GM12878 (cell line): ENCODE results near the gene PTPRM. TPM values are rescaled to one million over a fixed set of nuclear protein-coding genes. Genes with fewer than 3 reads are reported as not detected.
A peak's percentile ranks its signal among the peaks of the same experiment; 100 is the strongest.

Experiments used
- ATAC-seq: fragments of 200-7000 bp; cut with Tn5 transposase; 3 replicates; pipeline ENCODE4 v1.9.1; 2020; ENCODE audit warnings: mild to moderate bottlenecking, moderate library complexity
- BruUV-seq: library from RNA; stranded (reverse); fragments of 400-500 nt; replicated peaks from 2 replicates; lab custom pipeline; 2021; lab: Mats Ljungman, UMichigan
- CTCF ChIA-PET: fragments of 300-600 bp; sonication (Branson Sonifier 250); formaldehyde crosslinking; extraction: SDS; loops from one replicate; lab custom pipeline; 2021; ENCODE audit warnings: inconsistent platforms; lab: Yijun Ruan, JAX
- POLR2A ChIA-PET: fragments of 350-600 bp; formaldehyde crosslinking; extraction: SDS; loops from one replicate; lab custom pipeline; 2021; ENCODE audit warnings: inconsistent platforms; lab: Charles Lee
- RAD21 ChIA-PET: fragments of 300-600 bp; sonication (Branson Sonifier 250); formaldehyde crosslinking; loops from one replicate; lab custom pipeline; 2023; ENCODE audit warnings: antibody characterized with exemption; ENCODE audit not compliant: unreplicated experiment; lab: Charles Lee
- SMC1A ChIA-PET: fragments of 300-600 bp; sonication (Branson Sonifier 250); formaldehyde crosslinking; loops from one replicate; lab custom pipeline; 2023; ENCODE audit not compliant: unreplicated experiment, uncharacterized antibody; lab: Charles Lee
- DNase-seq: peaks from one replicate; pipeline ENCODE4 v3.0.0-alpha.2; 2011; ENCODE audit warnings: low read depth, low spot score
- FAIRE-seq: peaks from 3 replicates; lab custom pipeline; 2011; peaks lifted over from hg19 to GRCh38; lab: Jason Lieb, UNC
- H2AFZ ChIP-seq: 2 replicates; pipeline ENCODE4 v1.6.0; 2011; ENCODE audit warnings: low read depth, low read length, control low read depth; ENCODE audit not compliant: control insufficient read depth
- H3K27ac ChIP-seq: 2 replicates; pipeline ENCODE4 v1.5.1; 2011; ENCODE audit warnings: control low read depth; ENCODE audit not compliant: control insufficient read depth, insufficient read depth
- H3K27me3 ChIP-seq, 2 experiments: replicated peaks in 1 of 2; 2 replicates each; pipeline versions ENCODE4 v1.6.0 to v1.6.1; 2011; ENCODE audit warnings: low read length in 1 of 2; ENCODE audit not compliant: control insufficient read depth in 2 of 2, insufficient read depth in 2 of 2
- H3K36me3 ChIP-seq, 2 experiments: 2 replicates each; pipeline ENCODE4 v1.5.1; 2011; ENCODE audit warnings: low read length in 1 of 2; ENCODE audit not compliant: control insufficient read depth in 2 of 2, insufficient read depth in 2 of 2
- H3K4me1 ChIP-seq: 2 replicates; pipeline ENCODE4 v1.6.1; 2011; ENCODE audit warnings: mild to moderate bottlenecking, low read length, moderate library complexity, mixed read lengths; ENCODE audit not compliant: control insufficient read depth, insufficient read depth
- H3K4me2 ChIP-seq: 2 replicates; pipeline ENCODE4 v1.6.0; 2011; ENCODE audit warnings: control low read depth; ENCODE audit not compliant: control insufficient read depth, insufficient read depth
- H3K4me3 ChIP-seq: fragments of 200-600 bp; sonication (generic); 2 replicates; pipeline ENCODE4 v1.5.1; 2016
- H3K79me2 ChIP-seq: 2 replicates; pipeline ENCODE4 v1.6.0; 2011; ENCODE audit warnings: low read length; ENCODE audit not compliant: control insufficient read depth, insufficient read depth
- H3K9ac ChIP-seq: 2 replicates; pipeline ENCODE4 v1.8.0; 2011; ENCODE audit warnings: low read length, control low read depth, mixed read lengths; ENCODE audit not compliant: control insufficient read depth, insufficient read depth
- H3K9me3 ChIP-seq: replicated peaks from 3 replicates; pipeline ENCODE4 v1.5.1; 2011; ENCODE audit warnings: mild to moderate bottlenecking, low read length; ENCODE audit not compliant: control insufficient read depth, insufficient read depth
- H4K20me1 ChIP-seq: 2 replicates; pipeline ENCODE4 v1.6.0; 2011; ENCODE audit not compliant: control insufficient read depth, insufficient read depth
- BHLHE40 ChIP-seq, 2 experiments: fragments of 450-650 bp in 1 of 2; IDR thresholded peaks; 2 replicates each; pipeline ENCODE4 v1.6.1; 2011 to 2017; ENCODE audit warnings: low read depth in 2 of 2, borderline replicate concordance in 1 of 2, improper control_type of control experiment in 1 of 2, low read length in 1 of 2, mild to moderate bottlenecking in 1 of 2
- BRCA1 ChIP-seq: IDR thresholded peaks from 2 replicates; pipeline ENCODE4 v1.6.1; 2011; ENCODE audit warnings: low read depth, low read length, improper control_type of control experiment
- CUX1 ChIP-seq: IDR thresholded peaks from 2 replicates; pipeline ENCODE4 v1.6.1; 2012; ENCODE audit warnings: improper control_type of control experiment, low read depth, low read length; ENCODE audit not compliant: insufficient replicate concordance
- DPF2 ChIP-seq: fragments of 450-650 bp; IDR thresholded peaks from 2 replicates; pipeline ENCODE4 v1.6.1; 2017; ENCODE audit warnings: mild to moderate bottlenecking
- FOS ChIP-seq: IDR thresholded peaks from 3 replicates; pipeline ENCODE4 v1.6.1; 2011; ENCODE audit warnings: borderline replicate concordance; ENCODE audit not compliant: insufficient read length; ENCODE audit errors: extremely low read depth
- HDAC2 ChIP-seq: fragments of 200-600 bp; sonication (generic); IDR thresholded peaks from 2 replicates; pipeline ENCODE4 v1.6.1; 2017
- JUNB ChIP-seq: IDR thresholded peaks from 2 replicates; pipeline ENCODE4 v1.6.1; 2016; ENCODE audit warnings: antibody characterized with exemption, mild to moderate bottlenecking
- KLF5 ChIP-seq: fragments of 450-650 bp; IDR thresholded peaks from 2 replicates; pipeline ENCODE4 v1.6.1; 2014; ENCODE audit warnings: mild to moderate bottlenecking; ENCODE audit not compliant: partially characterized antibody
- NFYA ChIP-seq: IDR thresholded peaks from 2 replicates; pipeline ENCODE4 v1.6.1; 2011; ENCODE audit warnings: low read depth, mild to moderate bottlenecking, low read length, improper control_type of control experiment, borderline replicate concordance
- NFYB ChIP-seq: IDR thresholded peaks from 2 replicates; pipeline ENCODE4 v1.6.1; 2011; ENCODE audit warnings: low read depth, mild to moderate bottlenecking, low read length, improper control_type of control experiment, moderate library complexity; ENCODE audit not compliant: insufficient read depth
- NRF1 ChIP-seq: conservative IDR thresholded peaks from 2 replicates; pipeline ENCODE4 v1.6.1; 2011; ENCODE audit warnings: mild to moderate bottlenecking, low read depth, low read length, improper control_type of control experiment
- PKNOX1 ChIP-seq: fragments of 450-650 bp; IDR thresholded peaks from 2 replicates; pipeline ENCODE4 v1.6.1; 2016; ENCODE audit warnings: mild to moderate bottlenecking
- POLR2AphosphoS2 ChIP-seq: IDR thresholded peaks from 2 replicates; pipeline ENCODE4 v1.6.1; 2011; ENCODE audit warnings: low read depth, mild to moderate bottlenecking, low read length, improper control_type of control experiment, moderate library complexity
- RAD51 ChIP-seq: fragments of 450-650 bp; IDR thresholded peaks from 2 replicates; pipeline ENCODE4 v1.6.1; 2016; ENCODE audit warnings: moderate library complexity, mild to moderate bottlenecking, inconsistent platforms
- TCF12 ChIP-seq: IDR thresholded peaks from 2 replicates; pipeline ENCODE4 v1.6.1; 2011; ENCODE audit warnings: low read depth, mild to moderate bottlenecking, low read length
- ZBED1 ChIP-seq: IDR thresholded peaks from 2 replicates; pipeline ENCODE4 v1.6.1; 2016; ENCODE audit warnings: borderline replicate concordance
- ZNF622 ChIP-seq: fragments of 450-650 bp; IDR thresholded peaks from 2 replicates; pipeline ENCODE4 v1.6.1; 2017; ENCODE audit warnings: mild to moderate bottlenecking, inconsistent platforms
- WGBS: methylation state at CpG from one replicate; pipeline ENCODE4 v1.1.6; 2016; ENCODE audit warnings: low lambda C conversion rate; ENCODE audit not compliant: insufficient replicate concordance, insufficient coverage; ENCODE audit errors: missing lambda C conversion rate; 5-methylcytosine and 5-hydroxymethylcytosine counted together
- in situ Hi-C: fragments of 300-500 bp; cut with MboI; formaldehyde crosslinking; loops from 9 replicates; pipeline ENCODE4 v1.14.3; 2018; ENCODE audit warnings: mixed read lengths
- intact Hi-C: fragments of 100-400 bp; cut with micrococcal nuclease; formaldehyde crosslinking; loops from one replicate; pipeline ENCODE4 v1.14.2; 2022; ENCODE audit not compliant: unreplicated experiment
- polyA plus RNA-seq, 11 experiments: library from polyadenylated mRNA; depleted of rRNA in 4 of 11; unstranded in 6 of 11; stranded (reverse) in 5 of 11; fragments of >200 nt; fragmentation: Nextera tagmentation in 4 of 11; fragmentation: Illumina TruSeq in 1 of 11; extraction: Ambion mirVana in 4 of 11; extraction: Trizol in 1 of 11; gene quantifications; 1 replicate in 1 of 11; 2 replicates in 10 of 11; pipeline versions ENCODE4 v1.2.1 to v1.2.3, GENCODE V29; 2011 to 2016; ENCODE audit warnings: inconsistent platforms in 2 of 11, missing spikeins in 2 of 11, low read depth in 1 of 11
- total RNA-seq, 4 experiments: library from RNA; depleted of rRNA in 3 of 4; stranded (reverse); fragments of >200 nt in 3 of 4; fragmentation: Illumina TruSeq in 1 of 4; extraction: Trizol in 1 of 4; gene quantifications; 2 replicates each; pipeline versions ENCODE4 v1.2.1 to v1.2.3, GENCODE V29; 2013 to 2021
- TF ChIP-seq, protein P1 (sequence below): IDR thresholded peaks from 2 replicates; pipeline ENCODE4 v1.6.1; 2012; ENCODE audit warnings: low read length, inconsistent platforms

The PTPRM gene
- total and polyA plus RNA-seq, 10 of the 15 experiments (the other 5 are each of a cell fraction or from before 2014, with no cell fraction given), result 0.07 to 22.6 (median 0.60) TPM

- Histone ChIP-seq H3K36me3 (no peaks in the 10 kb centered on the region), H3K9me3 (no peaks in the 10 kb centered on the region), H2AFZ (no peak overlapping the region), H3K4me1 (peaks cover 6% of the 10 kb centered on the region; the same call in 1 of the 2 replicates), H4K20me1 (no peaks in the 10 kb centered on the region), H3K27ac (no peak overlapping the region), H3K4me2 (no peak overlapping the region), H3K79me2 (no peaks in the 10 kb centered on the region), H3K9ac (no peak overlapping the region), H3K27me3 (peaks cover 0 to 2% of the 10 kb centered on the region in 2 experiments; a peak in 2 of 4 replicates), H3K4me3 (no peak overlapping the region)
- POLR2A ChIA-PET, result no interaction called here
- in situ Hi-C loops, result no loop called here
- SMC1A ChIA-PET, result interaction anchor here (0.6 to 1.7 kb wide), 7 partner anchors 10 to 727 kb away, joined by 3 to 6 read pairs (median 3); no protein-coding TSS in a partner anchor
- WGBS, result 23% methylated on average over 9 of the region's 9 CpGs
- FAIRE-seq, result no peak
- DNase-seq, result no peak
- intact Hi-C loops, result no loop called here
- CTCF ChIA-PET, result interaction anchor here (0.6 to 1.0 kb wide), 3 partner anchors 12 to 554 kb away, joined by 3 to 6 read pairs (median 3); no protein-coding TSS in a partner anchor
- RAD21 ChIA-PET, result interaction anchor here (1.1 to 2.2 kb wide), 2 partner anchors 13 to 67 kb away, joined by 3 to 6 read pairs; no protein-coding TSS in a partner anchor
- ATAC-seq, result peak; percentile 78
- no TSS peak for BruUV-seq
- TF ChIP-seq NFYB, result no peak
- 0 out of 4 replicates have a peak, but pooled peaks of 1 of the 2 experiments have one; percentile 8 for TF ChIP-seq BHLHE40 (IDR thresholded peaks at IDR 0.05; ENCODE audit: borderline replicate concordance in 1 of 2, low read depth in 2 of 2, low read length in 1 of 2)
- no peak for TF ChIP-seq KLF5
- no peak for TF ChIP-seq RAD51
- TF ChIP-seq CUX1, result no peak
- TF ChIP-seq FOS, result no peak
- TF ChIP-seq POLR2AphosphoS2, result no peak
- 0 out of 2 replicates have a peak, but pooled peaks have one; percentile 27 for TF ChIP-seq TCF12
- 0 out of 2 replicates have a peak, but pooled peaks have one; percentile 23 for TF ChIP-seq DPF2
- TF ChIP-seq JUNB, result no peak
- TF ChIP-seq, protein P1, sequence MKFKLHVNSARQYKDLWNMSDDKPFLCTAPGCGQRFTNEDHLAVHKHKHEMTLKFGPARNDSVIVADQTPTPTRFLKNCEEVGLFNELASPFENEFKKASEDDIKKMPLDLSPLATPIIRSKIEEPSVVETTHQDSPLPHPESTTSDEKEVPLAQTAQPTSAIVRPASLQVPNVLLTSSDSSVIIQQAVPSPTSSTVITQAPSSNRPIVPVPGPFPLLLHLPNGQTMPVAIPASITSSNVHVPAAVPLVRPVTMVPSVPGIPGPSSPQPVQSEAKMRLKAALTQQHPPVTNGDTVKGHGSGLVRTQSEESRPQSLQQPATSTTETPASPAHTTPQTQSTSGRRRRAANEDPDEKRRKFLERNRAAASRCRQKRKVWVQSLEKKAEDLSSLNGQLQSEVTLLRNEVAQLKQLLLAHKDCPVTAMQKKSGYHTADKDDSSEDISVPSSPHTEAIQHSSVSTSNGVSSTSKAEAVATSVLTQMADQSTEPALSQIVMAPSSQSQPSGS, result no peak
- TF ChIP-seq BRCA1, result no peak
- TF ChIP-seq ZNF622, result no peak
- TF ChIP-seq NRF1, result no peak
- no peak for TF ChIP-seq HDAC2
- TF ChIP-seq ZBED1, result no peak
- TF ChIP-seq PKNOX1, result peak; percentile 60; the same call in 1 of the 2 replicates
- TF ChIP-seq NFYA, result no peak
Observed at GRCh38 chr18:8260827-8261226, 693.7 kb downstream of the PTPRM start.
